GM12878 (cell line): ENCODE data around the gene TUBGCP2. TPM values are rescaled to one million over a fixed set of nuclear protein-coding genes. Genes with fewer than 3 reads are reported as not detected.

Source experiments
- ATAC-seq: fragments of 200-7000 bp; cut with Tn5 transposase; 3 replicates; pipeline ENCODE4 v1.9.1; 2020; ENCODE audit warnings: mild to moderate bottlenecking, moderate library complexity
- BruUV-seq: library from RNA; stranded (reverse); fragments of 400-500 nt; replicated peaks from 2 replicates; lab custom pipeline; 2021; lab: Mats Ljungman, UMichigan
- CTCF ChIA-PET: fragments of 300-600 bp; sonication (Branson Sonifier 250); formaldehyde crosslinking; extraction: SDS; loops from one replicate; lab custom pipeline; 2021; ENCODE audit warnings: inconsistent platforms; lab: Yijun Ruan, JAX
- POLR2A ChIA-PET: fragments of 350-600 bp; formaldehyde crosslinking; extraction: SDS; loops from one replicate; lab custom pipeline; 2021; ENCODE audit warnings: inconsistent platforms; lab: Charles Lee
- RAD21 ChIA-PET: fragments of 300-600 bp; sonication (Branson Sonifier 250); formaldehyde crosslinking; loops from one replicate; lab custom pipeline; 2023; ENCODE audit warnings: antibody characterized with exemption; ENCODE audit not compliant: unreplicated experiment; lab: Charles Lee
- SMC1A ChIA-PET: fragments of 300-600 bp; sonication (Branson Sonifier 250); formaldehyde crosslinking; loops from one replicate; lab custom pipeline; 2023; ENCODE audit not compliant: unreplicated experiment, uncharacterized antibody; lab: Charles Lee
- DNase-seq: peaks from one replicate; pipeline ENCODE4 v3.0.0-alpha.2; 2011; ENCODE audit warnings: low read depth, low spot score
- FAIRE-seq: peaks from 3 replicates; lab custom pipeline; 2011; peaks lifted over from hg19 to GRCh38; lab: Jason Lieb, UNC
- H2AFZ ChIP-seq: 2 replicates; pipeline ENCODE4 v1.6.0; 2011; ENCODE audit warnings: low read depth, low read length, control low read depth; ENCODE audit not compliant: control insufficient read depth
- H3K27ac ChIP-seq: 2 replicates; pipeline ENCODE4 v1.5.1; 2011; ENCODE audit warnings: control low read depth; ENCODE audit not compliant: control insufficient read depth, insufficient read depth
- H3K27me3 ChIP-seq, 2 experiments: replicated peaks in 1 of 2; 2 replicates each; pipeline versions ENCODE4 v1.6.0 to v1.6.1; 2011; ENCODE audit warnings: low read length in 1 of 2; ENCODE audit not compliant: control insufficient read depth in 2 of 2, insufficient read depth in 2 of 2
- H3K36me3 ChIP-seq, 2 experiments: 2 replicates each; pipeline ENCODE4 v1.5.1; 2011; ENCODE audit warnings: low read length in 1 of 2; ENCODE audit not compliant: control insufficient read depth in 2 of 2, insufficient read depth in 2 of 2
- H3K4me1 ChIP-seq: 2 replicates; pipeline ENCODE4 v1.6.1; 2011; ENCODE audit warnings: mild to moderate bottlenecking, low read length, moderate library complexity, mixed read lengths; ENCODE audit not compliant: control insufficient read depth, insufficient read depth
- H3K4me2 ChIP-seq: 2 replicates; pipeline ENCODE4 v1.6.0; 2011; ENCODE audit warnings: control low read depth; ENCODE audit not compliant: control insufficient read depth, insufficient read depth
- H3K4me3 ChIP-seq: fragments of 200-600 bp; sonication (generic); 2 replicates; pipeline ENCODE4 v1.5.1; 2016
- H3K79me2 ChIP-seq: 2 replicates; pipeline ENCODE4 v1.6.0; 2011; ENCODE audit warnings: low read length; ENCODE audit not compliant: control insufficient read depth, insufficient read depth
- H3K9ac ChIP-seq: 2 replicates; pipeline ENCODE4 v1.8.0; 2011; ENCODE audit warnings: low read length, control low read depth, mixed read lengths; ENCODE audit not compliant: control insufficient read depth, insufficient read depth
- H3K9me3 ChIP-seq: replicated peaks from 3 replicates; pipeline ENCODE4 v1.5.1; 2011; ENCODE audit warnings: mild to moderate bottlenecking, low read length; ENCODE audit not compliant: control insufficient read depth, insufficient read depth
- H4K20me1 ChIP-seq: 2 replicates; pipeline ENCODE4 v1.6.0; 2011; ENCODE audit not compliant: control insufficient read depth, insufficient read depth
- CBFB ChIP-seq: IDR thresholded peaks from 2 replicates; pipeline ENCODE4 v1.6.1; 2016; ENCODE audit warnings: antibody characterized with exemption, low read depth
- CBX5 ChIP-seq: sonication (generic); IDR thresholded peaks from 2 replicates; pipeline ENCODE4 v1.6.1; 2016; ENCODE audit warnings: low read depth, moderate library complexity, mild to moderate bottlenecking, inconsistent platforms
- CHD4 ChIP-seq: fragments of 200-600 bp; sonication (generic); IDR thresholded peaks from 2 replicates; pipeline ENCODE4 v1.6.1; 2016; ENCODE audit warnings: mild to moderate bottlenecking
- DPF2 ChIP-seq: fragments of 450-650 bp; IDR thresholded peaks from 2 replicates; pipeline ENCODE4 v1.6.1; 2017; ENCODE audit warnings: mild to moderate bottlenecking
- JUNB ChIP-seq: IDR thresholded peaks from 2 replicates; pipeline ENCODE4 v1.6.1; 2016; ENCODE audit warnings: antibody characterized with exemption, mild to moderate bottlenecking
- MXI1 ChIP-seq: fragments of 150-350 bp; IDR thresholded peaks from 2 replicates; pipeline ENCODE4 v1.6.1; 2011; ENCODE audit warnings: low read depth, mild to moderate bottlenecking, inconsistent platforms, low read length, improper control_type of control experiment
- MYC ChIP-seq: IDR thresholded peaks from 2 replicates; pipeline ENCODE4 v1.6.1; 2011; ENCODE audit warnings: mild to moderate bottlenecking, low read length, moderate library complexity, inconsistent platforms; ENCODE audit not compliant: insufficient read depth, insufficient replicate concordance, insufficient read length, severe bottlenecking
- NBN ChIP-seq: fragments of 450-650 bp; IDR thresholded peaks from 2 replicates; pipeline ENCODE4 v1.6.1; 2016
- NR2F1 ChIP-seq: fragments of 450-650 bp; conservative IDR thresholded peaks from 2 replicates; pipeline ENCODE4 v1.6.1; 2017; ENCODE audit warnings: mild to moderate bottlenecking
- PML ChIP-seq: IDR thresholded peaks from 2 replicates; pipeline ENCODE4 v1.6.1; 2012; ENCODE audit warnings: low read length, inconsistent platforms
- RAD21 ChIP-seq: IDR thresholded peaks from 2 replicates; pipeline ENCODE4 v1.6.1; 2011; ENCODE audit warnings: mild to moderate bottlenecking, low read depth, low read length, moderate library complexity; ENCODE audit not compliant: insufficient read depth
- STAT3 ChIP-seq: IDR thresholded peaks from 2 replicates; pipeline ENCODE4 v1.6.1; 2011; ENCODE audit warnings: low read depth, low read length, improper control_type of control experiment
- SUPT20H ChIP-seq: IDR thresholded peaks from 2 replicates; pipeline ENCODE4 v1.6.1; 2011; ENCODE audit warnings: low read depth, mild to moderate bottlenecking, low read length, moderate library complexity, borderline replicate concordance; ENCODE audit not compliant: control insufficient read depth
- ZNF217 ChIP-seq: fragments of 450-650 bp; IDR thresholded peaks from 2 replicates; pipeline ENCODE4 v1.6.1; 2017; ENCODE audit warnings: antibody characterized with exemption, mild to moderate bottlenecking
- ZNF622 ChIP-seq: fragments of 450-650 bp; IDR thresholded peaks from 2 replicates; pipeline ENCODE4 v1.6.1; 2017; ENCODE audit warnings: mild to moderate bottlenecking, inconsistent platforms
- WGBS: methylation state at CpG from one replicate; pipeline ENCODE4 v1.1.6; 2016; ENCODE audit warnings: low lambda C conversion rate; ENCODE audit not compliant: insufficient replicate concordance, insufficient coverage; ENCODE audit errors: missing lambda C conversion rate; 5-methylcytosine and 5-hydroxymethylcytosine counted together
- in situ Hi-C: fragments of 300-500 bp; cut with MboI; formaldehyde crosslinking; loops from 9 replicates; pipeline ENCODE4 v1.14.3; 2018; ENCODE audit warnings: mixed read lengths
- intact Hi-C: fragments of 100-400 bp; cut with micrococcal nuclease; formaldehyde crosslinking; loops from one replicate; pipeline ENCODE4 v1.14.2; 2022; ENCODE audit not compliant: unreplicated experiment
- polyA plus RNA-seq, 11 experiments: library from polyadenylated mRNA; depleted of rRNA in 4 of 11; unstranded in 6 of 11; stranded (reverse) in 5 of 11; fragments of >200 nt; fragmentation: Nextera tagmentation in 4 of 11; fragmentation: Illumina TruSeq in 1 of 11; extraction: Ambion mirVana in 4 of 11; extraction: Trizol in 1 of 11; gene quantifications; 1 replicate in 1 of 11; 2 replicates in 10 of 11; pipeline versions ENCODE4 v1.2.1 to v1.2.3, GENCODE V29; 2011 to 2016; ENCODE audit warnings: inconsistent platforms in 2 of 11, missing spikeins in 2 of 11, low read depth in 1 of 11
- total RNA-seq, 4 experiments: library from RNA; depleted of rRNA in 3 of 4; stranded (reverse); fragments of >200 nt in 3 of 4; fragmentation: Illumina TruSeq in 1 of 4; extraction: Trizol in 1 of 4; gene quantifications; 2 replicates each; pipeline versions ENCODE4 v1.2.1 to v1.2.3, GENCODE V29; 2013 to 2021
- TF ChIP-seq, protein P1 (sequence below): IDR thresholded peaks from 2 replicates; pipeline ENCODE4 v1.6.1; 2011; ENCODE audit warnings: low read depth, low read length, improper control_type of control experiment, borderline replicate concordance
- TF ChIP-seq, protein P2 (sequence below): fragments of 450-650 bp; formaldehyde crosslinking; IDR thresholded peaks from 2 replicates; pipeline ENCODE4 v1.4.0; 2020; ENCODE audit warnings: mild to moderate bottlenecking, moderate library complexity
- TF ChIP-seq, protein P3 (sequence below): fragments of 150-350 bp; IDR thresholded peaks from 2 replicates; pipeline ENCODE4 v1.6.1; 2014; ENCODE audit warnings: mild to moderate bottlenecking, low read depth, low read length

Gene TUBGCP2
- total and polyA plus RNA-seq, 10 of the 15 experiments (the other 5 are each of a cell fraction or from before 2014, with no cell fraction given) = 4.8 to 47.1 (median 34.7) TPM

DNA sequence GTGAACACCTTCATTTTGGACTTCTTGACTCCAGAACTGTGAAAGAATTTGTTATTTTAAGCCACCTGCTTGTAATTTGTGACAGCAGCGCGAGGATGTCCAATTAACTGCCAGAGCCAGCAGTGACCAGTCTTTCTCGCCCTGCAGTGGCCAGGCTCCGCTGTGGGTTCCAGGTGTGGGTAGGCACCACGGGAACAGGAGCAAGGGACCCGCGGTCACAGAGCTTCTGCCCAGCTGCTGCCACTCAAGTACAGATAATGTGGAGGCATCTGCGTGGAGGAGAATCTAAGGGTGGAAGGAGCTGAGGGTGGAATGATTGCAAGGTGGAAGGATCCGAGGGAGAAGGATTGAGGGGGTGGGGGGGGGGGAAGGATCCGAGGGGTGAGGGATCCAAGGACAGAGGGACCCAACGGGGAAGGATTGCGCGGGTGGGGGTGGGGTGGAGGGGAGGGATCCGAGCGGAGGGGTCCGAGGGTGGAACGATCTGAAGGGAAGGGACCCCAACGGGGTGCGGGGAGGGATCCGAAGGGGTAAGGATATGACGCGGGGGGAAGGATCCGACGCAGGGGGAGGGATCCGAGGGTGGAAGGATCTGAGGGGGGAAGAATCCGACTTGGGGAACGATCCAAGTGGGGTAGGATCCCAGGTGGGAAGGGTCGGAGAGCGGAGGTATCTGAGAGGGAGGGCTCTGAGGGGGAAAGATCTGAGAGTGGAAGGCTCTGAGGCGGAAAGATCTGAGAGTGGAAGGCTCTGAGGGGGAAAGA lies 24.4 kb upstream of the TUBGCP2 start:
- RAD21 ChIA-PET = no interaction called here
- WGBS = 56% methylated on average over 12 of the region's 30 CpGs
- no peaks in the 10 kb centered on the region for H4K20me1 ChIP-seq
- H3K27me3 ChIP-seq = peaks cover 5 to 12% of the 10 kb centered on the region in 2 experiments
- no peaks in the 10 kb centered on the region for H3K4me1 ChIP-seq
- SMC1A ChIA-PET = no interaction called here
- FAIRE-seq (no peak), DNase-seq (no peak), ATAC-seq (no peak)
- H3K9ac ChIP-seq = no peak overlapping the region
- CTCF ChIA-PET = no interaction called here
- H3K36me3 ChIP-seq = no peaks in the 10 kb centered on the region
- intact Hi-C loops (no loop called here), in situ Hi-C loops (no loop called here)
- TF ChIP-seq NBN (no peak), JUNB (no peak), ZNF217 (no peak), MXI1 (no peak), CBX5 (no peak), SUPT20H (no peak), ZNF622 (no peak), CBFB (no peak), PML (no peak), CHD4 (no peak), NR2F1 (no peak), MYC (no peak), RAD21 (no peak), STAT3 (no peak), DPF2 (no peak)
- TF ChIP-seq, protein P1, sequence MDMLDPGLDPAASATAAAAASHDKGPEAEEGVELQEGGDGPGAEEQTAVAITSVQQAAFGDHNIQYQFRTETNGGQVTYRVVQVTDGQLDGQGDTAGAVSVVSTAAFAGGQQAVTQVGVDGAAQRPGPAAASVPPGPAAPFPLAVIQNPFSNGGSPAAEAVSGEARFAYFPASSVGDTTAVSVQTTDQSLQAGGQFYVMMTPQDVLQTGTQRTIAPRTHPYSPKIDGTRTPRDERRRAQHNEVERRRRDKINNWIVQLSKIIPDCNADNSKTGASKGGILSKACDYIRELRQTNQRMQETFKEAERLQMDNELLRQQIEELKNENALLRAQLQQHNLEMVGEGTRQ = no peak
- TF ChIP-seq, protein P2, sequence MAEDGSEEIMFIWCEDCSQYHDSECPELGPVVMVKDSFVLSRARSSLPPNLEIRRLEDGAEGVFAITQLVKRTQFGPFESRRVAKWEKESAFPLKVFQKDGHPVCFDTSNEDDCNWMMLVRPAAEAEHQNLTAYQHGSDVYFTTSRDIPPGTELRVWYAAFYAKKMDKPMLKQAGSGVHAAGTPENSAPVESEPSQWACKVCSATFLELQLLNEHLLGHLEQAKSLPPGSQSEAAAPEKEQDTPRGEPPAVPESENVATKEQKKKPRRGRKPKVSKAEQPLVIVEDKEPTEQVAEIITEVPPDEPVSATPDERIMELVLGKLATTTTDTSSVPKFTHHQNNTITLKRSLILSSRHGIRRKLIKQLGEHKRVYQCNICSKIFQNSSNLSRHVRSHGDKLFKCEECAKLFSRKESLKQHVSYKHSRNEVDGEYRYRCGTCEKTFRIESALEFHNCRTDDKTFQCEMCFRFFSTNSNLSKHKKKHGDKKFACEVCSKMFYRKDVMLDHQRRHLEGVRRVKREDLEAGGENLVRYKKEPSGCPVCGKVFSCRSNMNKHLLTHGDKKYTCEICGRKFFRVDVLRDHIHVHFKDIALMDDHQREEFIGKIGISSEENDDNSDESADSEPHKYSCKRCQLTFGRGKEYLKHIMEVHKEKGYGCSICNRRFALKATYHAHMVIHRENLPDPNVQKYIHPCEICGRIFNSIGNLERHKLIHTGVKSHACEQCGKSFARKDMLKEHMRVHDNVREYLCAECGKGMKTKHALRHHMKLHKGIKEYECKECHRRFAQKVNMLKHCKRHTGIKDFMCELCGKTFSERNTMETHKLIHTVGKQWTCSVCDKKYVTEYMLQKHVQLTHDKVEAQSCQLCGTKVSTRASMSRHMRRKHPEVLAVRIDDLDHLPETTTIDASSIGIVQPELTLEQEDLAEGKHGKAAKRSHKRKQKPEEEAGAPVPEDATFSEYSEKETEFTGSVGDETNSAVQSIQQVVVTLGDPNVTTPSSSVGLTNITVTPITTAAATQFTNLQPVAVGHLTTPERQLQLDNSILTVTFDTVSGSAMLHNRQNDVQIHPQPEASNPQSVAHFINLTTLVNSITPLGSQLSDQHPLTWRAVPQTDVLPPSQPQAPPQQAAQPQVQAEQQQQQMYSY (CRISPR knock-in tag) = no peak
- TF ChIP-seq, protein P3, sequence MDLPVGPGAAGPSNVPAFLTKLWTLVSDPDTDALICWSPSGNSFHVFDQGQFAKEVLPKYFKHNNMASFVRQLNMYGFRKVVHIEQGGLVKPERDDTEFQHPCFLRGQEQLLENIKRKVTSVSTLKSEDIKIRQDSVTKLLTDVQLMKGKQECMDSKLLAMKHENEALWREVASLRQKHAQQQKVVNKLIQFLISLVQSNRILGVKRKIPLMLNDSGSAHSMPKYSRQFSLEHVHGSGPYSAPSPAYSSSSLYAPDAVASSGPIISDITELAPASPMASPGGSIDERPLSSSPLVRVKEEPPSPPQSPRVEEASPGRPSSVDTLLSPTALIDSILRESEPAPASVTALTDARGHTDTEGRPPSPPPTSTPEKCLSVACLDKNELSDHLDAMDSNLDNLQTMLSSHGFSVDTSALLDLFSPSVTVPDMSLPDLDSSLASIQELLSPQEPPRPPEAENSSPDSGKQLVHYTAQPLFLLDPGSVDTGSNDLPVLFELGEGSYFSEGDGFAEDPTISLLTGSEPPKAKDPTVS = no peak
- POLR2A ChIA-PET = no interaction called here
- no peak overlapping the region for H3K4me2 ChIP-seq
- H2AFZ ChIP-seq = no peak overlapping the region
- BruUV-seq = no TSS peak
- H3K79me2 ChIP-seq = no peaks in the 10 kb centered on the region
- H3K4me3 ChIP-seq = no peak overlapping the region
- no peak overlapping the region for H3K27ac ChIP-seq
- H3K9me3 ChIP-seq = no peaks in the 10 kb centered on the region; the same call in 2 of the 3 replicates
